Neural progenitor cell (in vitro differentiated cells): ENCODE measurements around the gene NEGR1. TPM values are rescaled to one million over a fixed set of nuclear protein-coding genes. Genes with fewer than 3 reads are reported as not detected.

Source experiments
- DNase-seq: peaks from one replicate; pipeline ENCODE4 v3.0.0-alpha.2; 2016; ENCODE audit warnings: low spot score
- H2AFZ ChIP-seq: fragments of 200-600 bp; sonication (generic); replicated peaks from 2 replicates; pipeline ENCODE4 v1.6.1; 2016; ENCODE audit warnings: antibody characterized with exemption
- H3F3A ChIP-seq: fragments of 200-600 bp; sonication (generic); 2 replicates; pipeline ENCODE4 v1.6.1; 2016; ENCODE audit warnings: antibody characterized with exemption, low read depth
- H3K27ac ChIP-seq: fragments of 200-600 bp; sonication (generic); 2 replicates; pipeline ENCODE4 v1.5.1; 2016; ENCODE audit warnings: mild to moderate bottlenecking
- H3K27me3 ChIP-seq: fragments of 200-600 bp; sonication (generic); 2 replicates; pipeline ENCODE4 v1.6.1; 2016; ENCODE audit warnings: mild to moderate bottlenecking, moderate library complexity
- H3K36me3 ChIP-seq: fragments of 200-600 bp; sonication (generic); 2 replicates; pipeline ENCODE4 v1.5.1; 2016
- H3K4me1 ChIP-seq: fragments of 200-600 bp; sonication (generic); 2 replicates; pipeline ENCODE4 v1.6.1; 2016; ENCODE audit warnings: mixed run types
- H3K4me2 ChIP-seq: fragments of 200-600 bp; sonication (generic); 2 replicates; pipeline ENCODE4 v1.6.1; 2016
- H3K4me3 ChIP-seq: fragments of 200-600 bp; sonication (generic); 2 replicates; pipeline ENCODE4 v1.5.1; 2016
- H3K79me2 ChIP-seq: fragments of 200-600 bp; sonication (generic); 2 replicates; pipeline ENCODE4 v1.6.1; 2016; ENCODE audit warnings: low read depth
- H3K9ac ChIP-seq: fragments of 200-600 bp; sonication (generic); 2 replicates; pipeline ENCODE4 v1.6.1; 2016
- H3K9me3 ChIP-seq: fragments of 200-600 bp; sonication (generic); 2 replicates; pipeline ENCODE4 v1.5.1; 2016; ENCODE audit warnings: low read depth
- H4K20me1 ChIP-seq: fragments of 200-600 bp; sonication (generic); 2 replicates; pipeline ENCODE4 v1.6.1; 2016; ENCODE audit warnings: low read depth
- H3K27ac Mint-ChIP-seq: 3 replicates; pipeline ENCODE4 v1.8.0; 2021; ENCODE audit warnings: mixed read lengths
- H3K27me3 Mint-ChIP-seq: 2 replicates; pipeline ENCODE4 v1.8.0; 2022; ENCODE audit warnings: low read depth, mild to moderate bottlenecking, inconsistent platforms, moderate library complexity, mixed read lengths; ENCODE audit not compliant: insufficient read depth
- H3K36me3 Mint-ChIP-seq: 3 replicates; pipeline ENCODE4 v1.8.0; 2021; ENCODE audit warnings: mixed read lengths
- H3K4me1 Mint-ChIP-seq: 3 replicates; pipeline ENCODE4 v1.8.0; 2021; ENCODE audit warnings: mixed read lengths
- H3K4me3 Mint-ChIP-seq: 3 replicates; pipeline ENCODE4 v1.8.0; 2021; ENCODE audit warnings: mild to moderate bottlenecking, moderate library complexity, mixed read lengths
- H3K9me3 Mint-ChIP-seq: 3 replicates; pipeline ENCODE4 v1.8.0; 2020; ENCODE audit warnings: mixed read lengths
- EZH2 ChIP-seq: fragments of 200-600 bp; sonication (generic); IDR thresholded peaks from 2 replicates; pipeline ENCODE4 v1.6.1; 2017; ENCODE audit warnings: antibody characterized with exemption, mild to moderate bottlenecking, moderate library complexity
- EZH2phosphoT487 ChIP-seq: fragments of 200-600 bp; sonication (generic); IDR thresholded peaks from 2 replicates; pipeline ENCODE4 v1.6.1; 2017; ENCODE audit warnings: antibody characterized with exemption
- total RNA-seq: library from RNA; depleted of rRNA; stranded (reverse); fragments of >200 nt; gene quantifications from 2 replicates; pipeline ENCODE4 v1.2.3, GENCODE V29; 2015; ENCODE audit warnings: low replicate concordance
- TF ChIP-seq, protein P1 (sequence below): fragments of 200-600 bp; sonication (generic); IDR thresholded peaks from 2 replicates; pipeline ENCODE4 v1.5.1; 2017; ENCODE audit warnings: antibody characterized with exemption, mild to moderate bottlenecking

NEGR1 gene
- total RNA-seq, 1 donor from 2014 or later: 0.62 TPM

DNA sequence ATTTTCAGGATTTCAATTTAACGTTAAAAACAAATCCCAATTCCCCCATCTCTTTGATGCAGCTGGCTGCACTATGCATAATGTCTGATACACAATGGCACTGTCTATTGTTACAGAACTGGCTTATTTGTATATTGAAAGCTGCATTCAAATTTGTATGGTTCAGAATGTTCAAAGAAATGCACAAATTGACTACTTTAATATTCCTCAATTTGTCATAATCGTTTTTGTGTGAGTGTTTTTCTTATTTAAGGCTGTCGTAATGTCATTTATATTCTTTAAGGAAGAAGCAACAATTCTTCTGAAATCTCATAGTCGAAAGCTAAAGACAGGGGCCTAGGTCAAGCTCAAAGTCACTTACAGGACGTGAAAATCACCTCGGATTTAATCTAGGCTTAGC lies 860.1 kb downstream of the NEGR1 start:
- Histone ChIP-seq H3K27ac (no peak overlapping the region), H3K4me2 (no peak overlapping the region), H3F3A (no peaks in the 10 kb centered on the region), H3K27me3 (no peaks in the 10 kb centered on the region), H4K20me1 (no peaks in the 10 kb centered on the region), H3K9ac (no peak overlapping the region), H2AFZ (no peak overlapping the region), H3K4me3 (no peak overlapping the region), H3K9me3 (no peaks in the 10 kb centered on the region), H3K4me1 (no peaks in the 10 kb centered on the region), H3K79me2 (no peaks in the 10 kb centered on the region), H3K36me3 (no peaks in the 10 kb centered on the region)
- Mint-ChIP-seq H3K9me3 (no peaks in the 10 kb centered on the region), H3K36me3 (no peaks in the 10 kb centered on the region), H3K4me1 (no peaks in the 10 kb centered on the region), H3K27ac (no peak overlapping the region), H3K27me3 (no peaks in the 10 kb centered on the region), H3K4me3 (no peak overlapping the region)
- no peak for DNase-seq
- no peak for TF ChIP-seq EZH2
- TF ChIP-seq EZH2phosphoT487: no peak
- TF ChIP-seq, protein P1, sequence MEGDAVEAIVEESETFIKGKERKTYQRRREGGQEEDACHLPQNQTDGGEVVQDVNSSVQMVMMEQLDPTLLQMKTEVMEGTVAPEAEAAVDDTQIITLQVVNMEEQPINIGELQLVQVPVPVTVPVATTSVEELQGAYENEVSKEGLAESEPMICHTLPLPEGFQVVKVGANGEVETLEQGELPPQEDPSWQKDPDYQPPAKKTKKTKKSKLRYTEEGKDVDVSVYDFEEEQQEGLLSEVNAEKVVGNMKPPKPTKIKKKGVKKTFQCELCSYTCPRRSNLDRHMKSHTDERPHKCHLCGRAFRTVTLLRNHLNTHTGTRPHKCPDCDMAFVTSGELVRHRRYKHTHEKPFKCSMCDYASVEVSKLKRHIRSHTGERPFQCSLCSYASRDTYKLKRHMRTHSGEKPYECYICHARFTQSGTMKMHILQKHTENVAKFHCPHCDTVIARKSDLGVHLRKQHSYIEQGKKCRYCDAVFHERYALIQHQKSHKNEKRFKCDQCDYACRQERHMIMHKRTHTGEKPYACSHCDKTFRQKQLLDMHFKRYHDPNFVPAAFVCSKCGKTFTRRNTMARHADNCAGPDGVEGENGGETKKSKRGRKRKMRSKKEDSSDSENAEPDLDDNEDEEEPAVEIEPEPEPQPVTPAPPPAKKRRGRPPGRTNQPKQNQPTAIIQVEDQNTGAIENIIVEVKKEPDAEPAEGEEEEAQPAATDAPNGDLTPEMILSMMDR: no peak

DNA sequence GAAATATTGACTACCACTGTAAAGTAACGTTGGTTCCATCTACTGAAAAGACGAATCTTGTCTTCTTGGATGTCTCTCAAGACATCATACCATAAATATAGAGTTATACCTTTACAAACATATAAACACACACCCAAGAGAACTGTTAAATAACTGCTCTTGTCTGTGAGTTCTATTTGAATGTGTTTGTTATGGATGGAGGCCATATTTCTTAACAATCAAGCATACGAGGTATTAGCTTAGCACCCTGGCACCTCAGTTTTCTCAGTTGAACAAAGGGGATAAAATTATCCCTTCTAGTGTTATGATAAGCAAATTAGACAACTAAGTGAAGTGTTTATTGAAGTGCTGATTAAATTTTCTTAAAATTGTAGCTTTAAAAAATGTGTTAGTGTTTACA lies 864.9 kb downstream of the NEGR1 start:
- Histone ChIP-seq H3K9me3 (no peaks in the 10 kb centered on the region), H3F3A (no peaks in the 10 kb centered on the region), H3K4me2 (no peak overlapping the region), H3K9ac (no peak overlapping the region), H3K4me3 (no peak overlapping the region), H3K27me3 (no peaks in the 10 kb centered on the region), H2AFZ (no peak overlapping the region), H3K79me2 (no peaks in the 10 kb centered on the region), H3K4me1 (peaks cover 7% of the 10 kb centered on the region), H4K20me1 (no peaks in the 10 kb centered on the region), H3K36me3 (no peaks in the 10 kb centered on the region), H3K27ac (no peak overlapping the region)
- no peak for DNase-seq
- Mint-ChIP-seq H3K9me3 (no peaks in the 10 kb centered on the region), H3K4me3 (no peak overlapping the region), H3K27ac (no peak overlapping the region), H3K4me1 (peaks cover 5% of the 10 kb centered on the region), H3K36me3 (no peaks in the 10 kb centered on the region), H3K27me3 (no peaks in the 10 kb centered on the region)
- no peak for TF ChIP-seq EZH2
- TF ChIP-seq, protein P1: no peak
- TF ChIP-seq EZH2phosphoT487: no peak

DNA sequence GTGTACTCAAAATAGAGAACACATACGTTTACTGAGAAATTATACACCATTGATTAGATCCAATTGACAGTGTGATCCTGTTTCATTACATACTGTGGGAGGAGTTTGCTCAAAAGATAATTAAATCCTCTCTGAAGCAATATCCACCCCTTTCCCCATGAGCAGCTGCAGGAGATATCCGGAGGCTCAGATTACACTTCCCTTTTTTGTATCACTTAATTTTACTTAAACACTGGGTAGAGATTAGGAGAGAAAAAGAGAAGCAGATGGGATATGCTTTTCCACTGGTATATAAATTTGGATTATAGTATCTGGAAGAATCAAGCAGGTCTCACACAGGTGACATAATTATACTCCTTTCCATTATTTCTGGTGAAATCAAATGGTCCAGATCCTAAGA lies 868.2 kb downstream of the NEGR1 start:
- H3K27ac ChIP-seq: no peak overlapping the region
- no peaks in the 10 kb centered on the region for H3K27me3 ChIP-seq
- H3K9ac ChIP-seq: no peak overlapping the region
- Mint-ChIP-seq H3K9me3 (no peaks in the 10 kb centered on the region), H3K27ac (no peak overlapping the region), H3K36me3 (no peaks in the 10 kb centered on the region), H3K27me3 (peaks cover 2% of the 10 kb centered on the region), H3K4me3 (no peak overlapping the region), H3K4me1 (peaks cover 5% of the 10 kb centered on the region)
- peak overlapping the region; percentile 19 for H3K4me2 ChIP-seq
- H3K4me3 ChIP-seq: no peak overlapping the region
- H3K79me2 ChIP-seq: no peaks in the 10 kb centered on the region
- no peak for TF ChIP-seq EZH2phosphoT487
- TF ChIP-seq, protein P1: no peak
- no peak for TF ChIP-seq EZH2
- H3K36me3 ChIP-seq: no peaks in the 10 kb centered on the region
- no peaks in the 10 kb centered on the region for H3K9me3 ChIP-seq
- no peak for DNase-seq
- H3K4me1 ChIP-seq: peaks cover 7% of the 10 kb centered on the region
- H4K20me1 ChIP-seq: no peaks in the 10 kb centered on the region
- no peaks in the 10 kb centered on the region for H3F3A ChIP-seq
- peak overlapping the region; percentile 57 for H2AFZ ChIP-seq
